Nucleus accumbens (tissue), 56 donors: ENCODE data around the gene TRAPPC1.
"Not testable (repeated sequence)": the region's sequence is repeated elsewhere in the genome, so short reads cannot be mapped to it uniquely, and the experiment has no call there.

Experiments used
- DNase-seq, 56 donors: peaks; one replicate each; lab custom pipeline; 2025; lab: John Stamatoyannopoulos, UW

TRAPPC1 gene

DNA sequence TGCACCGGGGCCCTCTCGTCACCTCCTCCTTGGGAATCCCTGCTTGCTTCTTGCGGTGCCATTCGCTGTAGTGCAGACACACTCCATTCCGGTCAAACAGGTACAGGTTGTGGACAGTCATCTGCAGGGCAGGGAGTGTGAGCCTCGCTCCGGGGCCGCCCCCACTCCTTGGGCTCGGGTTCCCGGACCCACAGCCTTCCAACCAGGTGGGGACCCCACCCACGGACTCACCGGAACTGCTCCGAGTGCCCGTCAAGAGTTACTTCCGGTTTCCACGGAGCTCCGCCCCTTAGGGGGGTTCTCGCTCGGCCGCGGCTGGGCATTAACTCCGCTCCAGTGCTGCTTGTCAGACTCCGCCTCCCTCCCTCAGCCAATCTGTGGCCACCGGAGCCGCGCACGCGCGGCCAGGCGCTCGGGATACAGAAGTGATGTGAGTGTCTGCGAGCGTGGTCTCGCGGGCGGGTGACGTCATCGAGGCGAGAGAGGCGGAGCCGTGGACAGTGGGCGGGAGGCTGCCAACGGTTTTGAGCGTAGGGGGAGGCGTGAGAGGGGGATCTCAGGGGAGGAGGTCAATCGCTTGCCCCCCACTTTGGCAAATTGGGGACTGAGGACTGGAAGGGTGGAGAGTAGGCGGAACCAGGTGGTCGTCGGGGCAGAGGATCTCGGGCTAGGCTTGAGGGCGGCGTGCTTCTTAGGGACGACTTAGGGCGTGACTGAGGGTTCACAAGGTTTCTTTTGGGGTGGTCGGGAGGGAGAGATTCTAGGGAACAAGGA, at the start of gene TRAPPC1, which contains the start of gene CNTROB:
TSS of gene TRAPPC1 (minus strand) at position 238 of the 774 bp plus-strand sequence. CDS start at position 121, 117 bp downstream.
TSS of gene CNTROB (plus strand) at position 498 of the 774 bp plus-strand sequence. CDS start 874 bp downstream, outside the sequence.
- DNase-seq = peak; percentile 93 to 100 (median 99)

GRCh38 chr17:7977805-7978204, 46.1 kb upstream of the TRAPPC1 start:
- DNase-seq = no peak

GRCh38 chr17:7977039-7977438, 45.3 kb upstream of the TRAPPC1 start:
- no peak for DNase-seq

DNA sequence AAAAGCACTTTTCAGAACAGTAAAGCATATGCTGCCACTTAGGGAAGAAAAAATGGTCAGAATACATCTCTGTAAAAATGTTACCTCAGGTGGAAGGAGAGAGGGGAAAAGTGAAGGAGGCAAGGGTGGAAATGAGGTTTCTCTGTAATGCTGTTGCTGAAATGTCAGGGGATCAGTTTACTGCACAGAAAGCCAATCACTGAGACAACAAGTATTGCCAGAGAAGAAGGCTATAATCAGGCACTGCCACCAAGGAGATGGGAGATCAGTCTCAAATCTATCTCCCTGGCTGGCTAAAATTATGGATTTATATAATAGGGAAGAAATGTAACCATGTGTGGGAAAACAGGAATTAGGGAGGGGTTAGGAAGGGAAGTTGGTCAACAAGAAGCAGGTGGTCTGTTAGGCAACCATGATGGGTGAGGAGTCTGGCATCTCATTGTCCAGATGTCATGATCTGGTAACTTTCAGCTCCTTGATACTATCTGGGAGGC, 42.9 kb upstream of the TRAPPC1 start:
- DNase-seq = no peak

- DNase-seq = no peak
Measured at GRCh38 chr17:7972131-7972785, 40.5 kb upstream of the TRAPPC1 start.

- DNase-seq = no peak
Measured at GRCh38 chr17:7971651-7972050, 39.9 kb upstream of the TRAPPC1 start.

- DNase-seq = no peak
Measured at GRCh38 chr17:7969433-7969832, 37.7 kb upstream of the TRAPPC1 start.

DNA sequence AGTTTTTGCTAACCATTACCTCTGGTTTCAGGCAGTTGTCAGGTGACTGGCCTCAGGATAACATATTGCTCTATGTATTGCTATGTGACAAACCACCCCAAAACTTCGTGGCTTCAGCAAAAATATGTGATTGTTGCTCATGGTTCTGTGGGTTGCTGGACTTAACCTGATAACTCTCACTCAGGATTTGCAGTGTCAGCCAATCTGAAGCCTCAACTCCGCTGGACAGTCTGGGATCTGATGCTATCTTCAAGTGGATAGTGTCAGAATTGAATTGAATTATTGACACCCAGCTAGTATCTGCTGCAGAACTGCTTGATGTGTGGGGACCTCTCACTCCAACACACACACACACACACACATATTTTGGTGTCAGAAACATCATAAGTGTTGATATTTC, 36.0 kb upstream of the TRAPPC1 start:
- no peak for DNase-seq

DNA sequence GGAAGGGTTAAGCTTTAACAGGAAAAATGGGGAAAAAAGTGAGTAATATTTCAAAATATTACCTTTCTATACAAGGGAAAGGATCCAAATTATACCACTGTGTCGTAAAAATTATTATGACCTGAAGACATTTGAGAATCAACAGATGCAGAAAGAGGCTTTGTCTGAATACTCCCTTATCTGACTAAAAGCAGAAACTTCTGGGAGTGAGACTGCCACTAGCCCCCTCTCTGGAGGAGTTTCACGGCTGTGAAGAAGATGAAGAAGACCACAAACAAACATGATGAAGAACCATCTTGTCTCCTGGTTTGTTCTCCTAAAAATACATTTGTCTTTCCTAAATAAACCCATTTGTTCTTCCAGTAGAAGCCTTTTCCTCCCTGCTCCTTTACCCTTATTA, 29.7 kb upstream of the TRAPPC1 start:
- no peak for DNase-seq

DNA sequence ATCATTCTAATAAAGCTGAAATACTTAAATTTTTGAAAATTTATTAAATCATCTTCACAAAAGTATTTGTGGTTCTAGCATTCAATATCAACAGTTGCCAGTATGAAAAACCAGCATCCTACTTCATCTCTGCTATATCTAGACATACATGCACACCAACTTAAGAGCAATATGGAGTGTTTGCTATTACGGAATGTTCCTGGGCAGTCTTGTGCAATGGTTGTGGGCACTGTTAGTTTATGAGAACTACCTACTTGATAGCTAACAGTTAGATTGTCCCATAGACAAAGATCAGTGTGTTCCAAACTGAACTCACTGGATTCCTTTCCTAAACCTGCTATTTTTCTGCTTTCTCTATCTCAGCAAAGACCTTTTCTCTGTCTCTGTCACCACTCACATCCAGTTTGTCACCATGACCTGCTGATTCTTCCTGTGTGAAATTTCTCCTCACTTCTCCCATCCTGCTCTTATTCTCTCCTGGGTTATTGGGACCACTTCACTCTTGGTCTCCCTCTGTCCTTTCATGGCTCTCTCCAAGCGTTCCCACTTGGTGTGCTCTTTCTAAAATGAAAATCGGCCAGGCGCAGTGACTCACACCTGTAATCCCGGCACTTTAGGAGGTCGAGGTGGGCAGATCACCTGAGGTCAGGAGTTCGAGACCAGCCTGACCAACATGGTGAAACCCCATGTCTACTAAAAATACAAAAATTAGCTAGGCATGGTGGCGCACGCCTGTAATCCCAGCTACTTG, 27.9 kb upstream of the TRAPPC1 start:
- DNase-seq = no peak

- peak in 1 of 56 donors; percentile 35 for DNase-seq
Measured at GRCh38 chr17:7956228-7956965, 24.7 kb upstream of the TRAPPC1 start.

DNA sequence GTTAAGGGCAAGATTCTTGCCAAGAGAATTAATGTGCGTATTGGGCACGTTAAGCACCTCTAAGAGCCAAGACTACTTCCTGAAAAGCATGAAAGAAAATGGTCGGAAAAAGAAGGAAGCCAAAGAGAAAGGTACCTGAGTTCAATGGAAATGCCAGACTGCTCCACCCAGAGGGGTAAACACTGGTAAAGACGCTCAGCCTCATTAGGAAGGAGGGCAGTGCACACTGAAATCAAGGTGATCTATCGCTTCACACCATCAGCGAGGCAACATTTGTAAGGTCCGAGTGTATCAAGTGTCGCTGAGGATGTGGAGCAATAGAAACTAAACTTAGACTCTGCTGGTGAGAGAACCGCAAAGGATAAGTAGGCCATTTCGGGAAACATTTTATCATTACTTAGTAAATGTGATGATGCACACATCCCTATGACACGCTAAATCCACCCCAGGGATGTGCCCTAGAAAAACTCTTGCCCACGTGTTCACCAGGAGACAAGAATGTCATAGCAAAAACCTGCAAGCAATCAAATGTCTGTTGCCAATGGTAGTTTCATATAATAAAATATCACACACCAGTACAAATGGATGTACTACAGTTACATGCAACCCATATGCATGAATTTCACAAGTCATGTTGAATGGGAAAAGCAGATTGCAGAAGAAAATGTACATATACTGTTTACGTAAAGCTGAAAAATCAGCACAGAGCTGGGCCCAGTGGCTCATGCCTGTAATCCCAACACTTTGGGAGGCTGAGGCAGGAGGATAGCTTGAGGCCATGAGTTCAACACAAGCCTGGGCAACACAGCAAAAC, 23.9 kb upstream of the TRAPPC1 start:
- DNase-seq = peak in 10 of 56 donors; percentile 1 to 44 (median 27)

GRCh38 chr17:7953266-7953665, 21.5 kb upstream of the TRAPPC1 start:
- not testable (repeated sequence) for DNase-seq

DNA sequence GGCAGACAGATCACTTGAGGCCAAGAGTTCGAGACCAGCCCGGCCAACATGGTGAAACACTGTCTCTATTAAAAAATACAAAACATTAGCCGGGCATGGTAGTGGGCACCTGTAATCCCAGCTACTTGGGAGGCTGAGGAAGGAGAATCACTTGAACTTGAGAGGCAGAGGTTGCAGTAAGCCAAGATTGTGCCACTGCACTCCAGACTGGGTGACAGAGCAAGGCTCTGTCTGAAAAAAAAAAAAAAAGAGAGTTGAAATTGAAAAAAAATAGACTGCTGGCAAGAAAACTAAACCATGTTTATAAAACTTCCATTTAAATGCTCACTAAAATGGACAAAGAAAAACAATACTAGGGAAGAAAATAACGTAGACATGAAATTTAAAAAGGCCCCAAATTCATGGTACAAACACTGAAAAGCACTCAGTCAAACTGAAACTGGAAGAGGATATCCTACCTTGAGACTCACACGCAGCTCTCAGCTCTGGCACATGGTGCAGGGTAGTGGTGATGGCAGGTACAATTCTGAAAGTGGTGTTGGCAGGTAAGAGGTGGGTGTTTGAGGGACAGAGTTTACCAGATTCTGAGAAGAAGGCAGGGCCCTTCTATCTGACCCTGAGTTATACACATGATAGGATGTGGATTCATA, 19.5 kb upstream of the TRAPPC1 start:
- DNase-seq = no peak

- no peak for DNase-seq
Measured at GRCh38 chr17:7950578-7950977, 18.8 kb upstream of the TRAPPC1 start.

DNA sequence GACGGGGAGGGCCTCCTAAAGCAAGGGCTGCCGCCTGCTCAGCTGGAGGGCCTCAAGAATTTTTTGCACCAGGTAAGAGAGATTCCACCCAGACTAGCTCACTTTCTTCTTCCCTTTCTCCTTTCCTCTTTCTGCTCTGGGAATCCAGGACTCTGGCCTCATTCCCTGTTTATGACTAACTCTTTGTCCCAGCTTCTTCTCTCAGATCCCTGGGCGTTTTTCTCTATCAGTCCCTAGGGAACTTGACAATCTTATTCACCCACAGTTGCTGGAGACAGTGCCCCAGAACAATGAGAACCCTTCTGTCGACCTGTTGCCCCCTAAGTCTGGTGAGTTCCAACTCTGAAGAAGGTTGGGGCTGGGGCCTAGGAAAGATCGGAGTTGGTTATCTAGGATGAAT, 15.9 kb upstream of the TRAPPC1 start:
- DNase-seq = no peak

- DNase-seq = no peak
Measured at GRCh38 chr17:7946441-7946840, 14.7 kb upstream of the TRAPPC1 start.

GRCh38 chr17:7945651-7946050, 13.9 kb upstream of the TRAPPC1 start:
- no peak for DNase-seq

DNA sequence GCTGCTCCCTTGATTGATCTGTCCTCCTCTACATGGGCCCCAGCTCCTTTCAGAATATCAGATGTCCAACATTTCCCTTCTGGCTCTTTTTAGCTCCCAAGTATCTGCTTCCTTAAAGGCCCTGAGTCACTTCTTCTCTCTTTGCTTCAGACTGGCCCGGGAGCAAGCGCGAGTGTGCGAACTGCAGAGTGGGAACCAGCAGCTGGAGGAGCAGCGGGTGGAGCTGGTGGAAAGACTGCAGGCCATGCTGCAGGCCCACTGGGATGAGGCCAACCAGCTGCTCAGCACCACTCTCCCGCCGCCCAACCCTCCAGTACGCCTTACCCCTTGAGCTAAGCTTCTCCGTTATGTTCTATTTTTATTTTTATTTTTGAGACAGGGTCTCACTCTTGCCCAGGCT, 12.6 kb upstream of the TRAPPC1 start:
- no peak for DNase-seq
